Stimulated activated CD8-positive, alpha-beta memory T cell treated with anti-CD3 and anti-CD28 coated beads, Interleukin-2, amount 100 ng/mL, for 48 hours (primary cell): Measurements from ENCODE around the gene CCDC60.

ENCODE experiments used
- DNase-seq, 2 donors: peaks; one replicate each; pipeline ENCODE4 v3.0.0-alpha.2; 2020; ENCODE audit warnings: low read depth in 2 of 2

Gene CCDC60

GRCh38 chr12:119446459-119446858 is 111.9 kb downstream of the CCDC60 start:
- DNase-seq, result no peak

GRCh38 chr12:119447126-119447525 is 112.6 kb downstream of the CCDC60 start:
- no peak for DNase-seq

- no peak for DNase-seq
Observed at GRCh38 chr12:119447618-119448017, 113.1 kb downstream of the CCDC60 start.

- DNase-seq, result no peak
Observed at GRCh38 chr12:119448611-119449131, 114.1 kb downstream of the CCDC60 start.

DNA sequence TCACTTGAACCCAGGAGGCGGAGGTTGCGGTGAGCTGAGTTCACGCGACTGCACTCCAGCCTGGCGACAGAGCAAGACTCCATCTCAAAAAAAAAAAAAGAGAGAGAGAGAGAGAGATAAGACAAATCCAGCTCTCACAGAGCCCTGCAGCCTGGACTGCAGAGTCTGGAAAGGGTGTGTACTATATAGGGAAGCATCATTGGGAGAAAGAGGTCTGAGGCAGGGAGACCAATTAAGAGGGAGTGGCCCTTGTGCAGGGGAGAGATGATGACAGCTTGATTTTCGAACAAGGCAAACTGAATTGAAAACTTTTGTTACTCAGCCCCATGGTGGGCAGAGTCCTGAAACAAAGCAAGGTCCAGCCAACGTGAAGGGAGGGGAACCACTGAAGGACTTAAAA is 116.2 kb downstream of the CCDC60 start:
- no peak for DNase-seq

- no peak for DNase-seq
Observed at GRCh38 chr12:119456824-119457223, 122.3 kb downstream of the CCDC60 start.

DNA sequence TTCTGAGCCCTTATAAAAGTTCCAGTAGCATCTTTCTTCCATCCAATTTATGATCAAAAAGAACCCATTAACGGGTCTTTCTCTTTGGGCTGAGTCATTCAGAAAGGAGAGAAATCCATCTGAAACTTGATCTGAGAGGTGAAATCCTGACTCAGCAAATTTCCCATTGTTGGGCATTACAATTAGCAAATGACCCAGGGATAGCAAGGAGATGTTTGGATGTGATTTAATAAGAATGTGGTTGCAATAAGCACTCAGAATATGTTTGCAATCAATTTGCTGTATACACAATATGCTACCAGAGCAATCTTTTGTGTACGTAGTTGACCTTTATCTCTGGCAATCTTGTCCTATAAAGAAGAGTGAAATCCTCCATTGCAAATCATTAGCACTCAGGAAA is 122.7 kb downstream of the CCDC60 start:
- no peak for DNase-seq

- DNase-seq, result no peak
Observed at GRCh38 chr12:119459481-119459880, 125.0 kb downstream of the CCDC60 start.

- no peak for DNase-seq
Observed at GRCh38 chr12:119460876-119461275, 126.3 kb downstream of the CCDC60 start.

DNA sequence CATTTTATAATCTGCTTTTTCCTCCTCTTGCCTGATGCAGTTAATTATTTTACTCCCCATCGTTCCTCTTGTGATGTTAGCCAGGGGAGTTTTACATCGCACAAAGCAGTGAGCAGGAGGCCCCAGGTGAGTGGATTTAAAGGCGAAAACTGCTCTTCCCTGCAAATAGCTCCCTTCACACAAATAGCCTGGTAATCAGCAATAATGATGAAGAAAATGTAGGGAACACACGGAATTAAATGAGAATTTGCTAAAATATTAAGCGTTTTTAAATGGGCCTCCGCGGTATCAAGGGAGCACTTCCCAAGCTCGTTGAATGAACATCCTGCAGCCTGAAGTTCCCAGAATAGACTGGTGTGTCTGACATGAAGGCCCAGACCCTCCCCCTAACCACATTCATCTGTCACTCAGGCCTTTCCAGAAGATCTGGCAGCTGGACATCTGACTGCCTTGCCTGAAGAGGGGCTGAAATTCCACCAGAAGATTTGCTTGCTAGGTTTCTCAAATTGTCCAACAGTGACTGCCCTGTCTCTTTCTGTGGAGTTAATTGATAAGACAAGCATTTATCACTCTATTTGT is 127.2 kb downstream of the CCDC60 start:
- DNase-seq, result no peak

GRCh38 chr12:119463211-119463926 is 128.8 kb downstream of the CCDC60 start:
- DNase-seq, result no peak

DNA sequence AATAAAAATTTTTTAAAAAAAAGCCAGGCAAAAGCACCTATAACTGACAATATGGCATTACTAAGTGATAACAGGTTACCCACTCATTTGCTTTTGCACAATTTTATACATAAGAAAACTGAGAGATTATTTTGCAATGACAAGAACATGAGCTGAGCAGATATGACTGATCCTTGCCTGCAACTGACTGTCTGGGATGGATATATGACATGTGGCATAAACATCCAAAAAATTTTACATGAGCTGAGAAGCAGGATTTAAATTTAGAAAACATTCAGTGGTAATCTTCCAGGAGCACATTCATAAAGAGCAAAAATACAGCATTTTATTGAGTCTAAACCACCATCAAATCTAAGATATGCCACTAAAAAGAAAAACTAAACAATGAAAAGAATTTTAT is 133.8 kb downstream of the CCDC60 start:
- no peak for DNase-seq

DNA sequence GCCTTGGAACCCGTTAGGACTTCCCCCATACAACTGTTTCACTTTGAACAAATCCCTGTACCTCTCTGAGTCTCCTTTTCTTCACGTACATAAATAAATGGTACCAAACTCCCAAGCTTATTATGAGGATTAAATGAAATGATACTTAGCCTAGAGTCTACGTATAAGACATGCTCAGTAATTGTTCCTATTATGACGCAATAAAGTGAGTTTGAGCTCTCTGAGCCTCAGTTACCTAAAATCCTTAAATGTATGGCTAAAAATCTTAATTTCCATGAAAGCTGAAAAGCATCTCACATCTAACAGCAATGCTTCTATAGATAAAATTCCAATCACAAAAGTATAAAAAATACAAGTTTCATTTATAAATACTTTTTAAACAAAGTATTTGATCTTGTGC is 141.1 kb downstream of the CCDC60 start:
- DNase-seq, result no peak

GRCh38 chr12:119476951-119477350 is 142.4 kb downstream of the CCDC60 start:
- DNase-seq, result no peak

GRCh38 chr12:119479121-119479561 is 144.6 kb downstream of the CCDC60 start:
- no peak for DNase-seq

DNA sequence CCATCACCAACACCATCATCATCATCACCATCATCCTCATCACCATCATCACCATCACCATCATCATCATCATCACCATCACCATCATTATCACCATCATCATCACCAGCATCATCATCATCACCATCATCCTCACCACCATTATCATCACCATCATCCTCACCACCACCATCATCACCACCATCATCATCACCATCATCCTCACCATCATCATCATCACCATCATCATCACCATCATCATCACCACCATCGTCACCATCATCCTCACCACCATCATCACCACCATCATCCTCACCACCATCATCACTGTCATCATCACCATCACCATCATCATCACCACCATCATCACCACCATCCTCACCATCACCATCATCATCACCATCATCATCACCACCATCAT is 146.0 kb downstream of the CCDC60 start:
- no peak for DNase-seq

GRCh38 chr12:119486599-119487154 is 152.1 kb downstream of the CCDC60 start:
- DNase-seq, result no peak

DNA sequence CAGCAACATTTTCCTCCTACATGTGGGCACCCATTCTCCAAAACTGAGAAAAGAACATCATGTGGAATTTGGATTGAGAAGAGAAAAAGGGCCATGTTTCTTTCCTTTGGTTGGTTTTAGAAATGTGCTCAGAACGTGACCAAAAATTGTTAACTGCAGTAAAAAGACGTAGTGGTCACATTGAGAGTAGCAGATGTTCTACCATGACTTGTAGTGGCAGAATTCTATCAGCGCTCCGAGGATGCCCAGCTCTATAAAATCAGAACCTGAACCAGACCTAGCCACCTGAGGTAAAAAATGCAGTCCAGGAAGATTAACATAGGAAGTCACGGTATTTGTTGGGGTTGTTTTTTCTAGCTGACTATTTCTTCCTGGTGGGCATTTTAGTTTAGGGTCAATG is 157.3 kb downstream of the CCDC60 start:
- DNase-seq, result no peak

- DNase-seq, result no peak
Observed at GRCh38 chr12:119500209-119500608, 165.7 kb downstream of the CCDC60 start.

DNA sequence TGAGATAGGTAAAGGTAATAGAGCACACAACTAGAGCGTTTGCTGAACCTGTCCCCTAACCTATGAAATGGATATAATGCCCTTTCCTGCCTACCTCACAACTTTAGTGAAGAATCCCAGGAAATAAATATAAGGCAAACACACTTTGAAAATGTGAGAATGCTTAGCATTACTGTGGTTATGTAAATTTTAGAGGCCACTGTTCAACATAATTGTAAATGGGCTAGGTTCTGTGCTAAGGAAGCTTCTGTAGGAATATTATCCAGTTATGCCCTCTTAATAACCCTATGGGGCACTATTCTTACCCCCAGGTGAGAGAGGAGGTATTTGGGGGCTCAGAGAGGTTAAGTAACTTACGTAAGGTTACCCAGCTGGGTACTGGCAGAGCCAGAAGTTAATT is 166.5 kb downstream of the CCDC60 start:
- DNase-seq, result no peak

DNA sequence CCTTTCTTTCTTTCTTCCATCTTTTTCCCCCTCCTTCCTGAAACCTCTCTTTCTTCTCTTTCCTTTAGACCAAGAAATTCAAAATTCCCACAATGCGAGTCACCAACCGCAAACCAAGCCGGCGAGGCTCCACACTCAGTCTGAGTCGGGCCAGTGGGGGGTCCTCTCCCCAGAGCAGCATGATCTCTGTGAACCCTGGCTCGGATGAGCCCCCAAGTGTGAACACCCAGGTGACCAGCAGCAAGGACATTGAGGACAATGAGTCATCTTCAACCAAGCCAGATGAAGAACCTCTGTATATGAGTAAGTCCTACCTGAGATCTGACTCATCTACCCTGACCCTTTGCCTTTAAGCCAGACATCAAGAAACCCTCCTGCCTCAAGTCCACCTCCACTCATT is 170.5 kb downstream of the CCDC60 start:
- no peak for DNase-seq

DNA sequence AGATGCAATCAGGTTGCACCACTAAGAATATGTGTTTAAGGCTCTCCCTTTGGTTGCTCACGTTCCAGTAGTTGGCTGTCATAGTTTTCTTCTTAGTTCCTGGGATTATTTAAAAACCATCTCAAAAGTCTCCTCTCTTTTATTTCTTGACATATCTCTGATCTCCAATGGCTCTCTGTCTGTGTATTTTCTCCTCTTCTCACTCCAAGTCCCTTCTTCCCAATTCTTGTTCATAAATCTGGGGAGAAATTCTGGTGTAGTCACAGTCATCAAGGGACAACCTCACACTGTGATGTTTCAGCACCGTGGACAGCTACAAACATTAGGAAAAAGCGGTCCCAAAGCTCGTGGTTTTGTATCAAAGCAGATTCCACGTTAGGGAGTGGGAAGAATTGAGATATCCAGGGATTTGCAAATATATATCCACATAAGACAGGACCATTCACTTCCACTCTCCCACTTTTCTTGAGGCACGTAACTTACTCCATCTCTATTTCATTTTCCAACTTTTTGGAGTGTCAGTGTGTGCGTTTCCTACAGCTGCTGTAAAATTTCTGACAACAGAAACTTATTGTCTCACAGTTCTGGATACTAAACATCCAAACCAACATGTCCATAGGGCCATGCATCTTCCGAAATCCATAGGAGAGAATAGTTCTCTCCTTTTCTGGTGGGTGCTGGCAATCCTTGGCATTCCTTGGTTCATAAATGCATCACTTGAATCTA is 178.4 kb downstream of the CCDC60 start:
- DNase-seq, result no peak

- no peak for DNase-seq
Observed at GRCh38 chr12:119528241-119528640, 193.7 kb downstream of the CCDC60 start.
